GM19328 (cell line): Measurements from ENCODE around the gene POFUT2.

ENCODE experiments used
- ATAC-seq: cut with Tn5 transposase; IDR thresholded peaks from one replicate; pipeline ENCODE4 v1.9.1; 2021; ENCODE audit warnings: mild to moderate bottlenecking, moderate library complexity; ENCODE audit not compliant: unreplicated experiment

The POFUT2 gene

DNA sequence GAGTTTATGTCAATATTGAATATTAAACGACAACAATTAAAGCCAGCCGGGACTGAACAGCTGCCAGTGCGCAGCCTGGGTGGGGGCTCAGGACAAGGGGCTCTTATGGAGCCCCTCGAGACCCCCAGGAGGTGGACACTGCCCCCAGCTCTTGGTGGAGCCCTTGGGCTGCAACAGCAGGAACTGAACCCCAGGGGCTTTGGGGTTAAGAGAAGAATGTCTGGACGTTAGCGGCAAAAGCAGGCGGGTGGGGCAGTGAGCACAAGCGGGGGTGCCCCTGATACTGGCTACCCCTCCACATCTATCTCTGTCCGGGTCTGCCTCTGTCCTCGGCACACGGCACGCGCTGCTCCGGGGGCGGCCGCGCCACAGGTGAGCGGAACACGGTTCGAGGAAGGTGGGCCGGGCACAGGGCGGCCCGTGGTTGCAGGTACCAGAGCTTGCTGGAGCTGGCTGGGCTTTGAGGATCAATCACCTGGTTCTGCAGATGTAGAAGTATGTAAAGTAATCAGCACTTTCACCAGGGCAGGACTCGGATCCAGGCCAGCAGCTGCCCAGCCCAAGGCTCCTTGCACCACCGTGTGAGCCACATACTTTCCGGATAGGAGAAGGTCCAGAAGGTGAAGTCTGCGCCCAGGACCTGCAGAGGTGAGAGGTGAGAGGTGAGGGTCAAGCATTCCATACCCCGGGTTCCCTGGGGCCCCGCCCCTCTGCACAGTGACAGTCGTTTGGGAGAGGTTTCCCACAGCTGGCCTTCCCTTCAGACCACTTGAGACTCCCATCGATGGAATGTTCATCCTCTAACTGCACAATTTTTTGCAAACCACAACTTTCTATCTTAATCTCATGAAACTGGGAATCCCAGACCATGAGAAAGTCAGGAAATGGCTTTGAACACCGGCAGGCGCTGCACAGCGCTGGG lies 12.4 kb upstream of the POFUT2 start:
- ATAC-seq, result no peak

DNA sequence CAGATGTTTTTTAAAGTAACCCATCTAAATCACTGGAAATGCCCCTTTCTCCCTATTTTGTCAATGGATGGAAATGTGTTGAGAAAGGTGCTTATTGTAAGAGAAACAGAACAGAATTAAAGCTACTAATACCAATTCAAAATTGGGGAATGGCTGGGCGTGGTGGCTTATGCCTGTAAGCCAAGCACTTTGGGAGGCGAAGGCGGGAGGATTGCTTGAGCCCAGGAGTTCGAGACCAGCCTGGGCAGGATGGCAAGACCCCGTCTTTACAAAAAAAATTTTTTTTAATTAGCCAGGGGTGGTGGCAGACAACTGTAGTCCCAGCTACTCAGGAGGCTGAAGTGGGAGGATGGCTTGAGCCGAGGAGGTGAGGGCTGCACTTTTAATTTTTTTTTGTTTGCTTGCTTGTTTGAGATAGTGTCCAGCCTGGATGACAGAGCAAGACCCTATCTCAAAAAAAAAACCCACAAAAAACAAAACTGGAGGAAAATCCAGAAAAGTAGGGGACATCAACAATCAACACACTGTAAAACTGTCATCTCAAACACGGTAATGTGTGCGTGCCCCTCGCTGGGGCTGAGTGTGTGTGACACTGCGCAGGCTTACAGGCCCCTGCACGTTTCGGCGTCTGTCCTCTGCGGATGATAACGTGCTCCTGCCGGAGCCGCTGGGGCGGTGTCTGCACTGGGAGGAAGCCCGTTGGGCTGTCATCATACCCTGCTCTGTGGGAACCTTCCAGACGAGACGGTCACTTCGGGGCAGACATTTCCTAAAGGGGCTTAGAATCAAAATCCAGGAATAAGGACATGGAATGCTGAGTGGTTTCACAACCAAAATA lies 11.6 kb upstream of the POFUT2 start:
- no peak for ATAC-seq

DNA sequence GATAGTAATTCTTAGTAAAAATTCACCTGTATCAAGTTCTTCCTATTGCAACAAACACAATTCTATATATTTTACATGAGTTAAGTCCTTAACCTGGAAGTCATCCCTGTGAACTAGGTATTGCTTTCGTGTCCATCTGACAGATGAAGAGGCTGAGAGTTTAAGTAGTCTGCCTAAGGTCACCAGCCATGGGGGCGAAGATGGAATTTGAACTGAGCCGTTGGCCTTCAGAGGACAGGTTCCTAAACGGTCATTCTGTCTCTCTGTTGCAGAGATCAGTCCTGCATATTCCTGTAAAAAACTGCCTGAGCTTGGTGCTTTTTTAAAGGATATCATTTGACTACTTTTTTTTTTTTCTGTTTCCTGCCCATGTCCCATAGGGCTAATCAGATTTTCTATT lies 10.2 kb upstream of the POFUT2 start:
- no peak for ATAC-seq

DNA sequence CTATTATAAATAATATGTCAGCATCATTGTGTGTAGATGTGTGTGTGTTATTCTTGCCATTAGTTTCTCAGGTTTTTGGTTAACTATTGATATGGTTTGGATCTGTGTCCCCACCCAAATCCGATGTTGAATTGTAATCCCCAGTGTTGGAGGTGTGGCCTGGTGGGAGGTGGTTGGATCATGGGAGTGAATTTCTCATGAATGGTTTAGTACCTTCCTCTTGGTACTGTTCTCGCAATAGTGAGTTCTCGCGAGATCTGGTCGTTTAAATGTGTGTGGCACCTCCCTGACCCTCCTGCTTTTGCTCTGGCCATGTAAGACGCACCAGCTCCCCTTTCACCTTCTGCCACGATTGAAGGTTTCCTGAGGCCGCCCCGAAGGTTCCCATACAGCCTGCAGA lies 9.6 kb upstream of the POFUT2 start:
- ATAC-seq, result no peak

DNA sequence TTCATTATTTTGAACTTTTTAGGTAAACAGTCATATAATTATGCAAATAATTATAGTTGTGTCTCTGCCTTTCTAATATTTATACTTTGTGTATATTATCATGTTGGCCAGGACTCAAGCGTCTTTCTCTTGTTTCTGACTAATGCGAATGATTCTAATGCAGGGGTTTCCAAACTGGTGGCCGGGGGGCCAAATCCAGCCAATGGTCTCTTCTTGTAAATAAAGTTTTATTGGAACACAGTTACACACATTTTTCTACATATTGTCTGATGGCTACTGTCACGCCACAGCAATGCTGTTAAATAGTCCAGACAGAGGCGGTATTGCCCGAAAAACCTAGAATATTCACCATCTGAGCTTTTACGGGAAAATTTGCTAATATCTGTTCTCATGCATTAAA lies 8.9 kb upstream of the POFUT2 start:
- ATAC-seq, result no peak

DNA sequence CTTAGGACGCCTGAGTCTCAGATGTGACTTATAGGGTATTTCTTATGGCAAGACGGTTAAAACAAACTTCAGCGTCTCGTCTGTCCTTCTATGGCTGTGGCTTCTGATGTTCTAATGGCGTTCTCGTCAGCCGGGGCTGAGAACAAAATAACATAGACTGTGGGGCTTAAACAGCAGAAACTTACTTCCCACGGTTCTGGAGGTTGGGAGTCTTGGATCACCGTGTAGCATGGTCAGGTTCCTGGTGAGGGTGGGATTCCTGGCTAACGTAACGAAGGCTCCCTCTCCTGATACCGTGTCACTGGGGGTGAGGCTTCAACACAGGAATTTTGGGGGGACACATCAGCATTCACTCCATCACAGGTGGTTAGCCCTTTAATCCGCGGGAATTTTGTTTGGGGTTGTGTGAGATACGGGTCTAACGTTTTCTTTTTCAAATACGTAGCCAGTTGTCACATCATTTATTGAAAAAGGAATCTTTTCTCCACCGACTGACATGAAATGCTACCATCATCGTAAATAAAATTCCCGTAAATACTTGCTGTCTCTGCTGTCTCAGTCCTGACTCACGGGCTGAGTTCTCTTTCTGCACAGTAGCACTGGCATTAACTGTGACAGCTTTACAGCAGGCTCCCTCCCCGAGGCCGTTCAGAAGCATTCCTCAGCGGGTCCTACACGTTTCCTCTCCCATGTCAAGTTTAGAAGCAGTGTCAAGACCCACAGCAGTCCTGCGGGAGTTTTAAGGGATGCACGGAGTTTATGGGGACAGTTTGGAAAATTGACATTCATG lies 8.1 kb upstream of the POFUT2 start:
- no peak for ATAC-seq

DNA sequence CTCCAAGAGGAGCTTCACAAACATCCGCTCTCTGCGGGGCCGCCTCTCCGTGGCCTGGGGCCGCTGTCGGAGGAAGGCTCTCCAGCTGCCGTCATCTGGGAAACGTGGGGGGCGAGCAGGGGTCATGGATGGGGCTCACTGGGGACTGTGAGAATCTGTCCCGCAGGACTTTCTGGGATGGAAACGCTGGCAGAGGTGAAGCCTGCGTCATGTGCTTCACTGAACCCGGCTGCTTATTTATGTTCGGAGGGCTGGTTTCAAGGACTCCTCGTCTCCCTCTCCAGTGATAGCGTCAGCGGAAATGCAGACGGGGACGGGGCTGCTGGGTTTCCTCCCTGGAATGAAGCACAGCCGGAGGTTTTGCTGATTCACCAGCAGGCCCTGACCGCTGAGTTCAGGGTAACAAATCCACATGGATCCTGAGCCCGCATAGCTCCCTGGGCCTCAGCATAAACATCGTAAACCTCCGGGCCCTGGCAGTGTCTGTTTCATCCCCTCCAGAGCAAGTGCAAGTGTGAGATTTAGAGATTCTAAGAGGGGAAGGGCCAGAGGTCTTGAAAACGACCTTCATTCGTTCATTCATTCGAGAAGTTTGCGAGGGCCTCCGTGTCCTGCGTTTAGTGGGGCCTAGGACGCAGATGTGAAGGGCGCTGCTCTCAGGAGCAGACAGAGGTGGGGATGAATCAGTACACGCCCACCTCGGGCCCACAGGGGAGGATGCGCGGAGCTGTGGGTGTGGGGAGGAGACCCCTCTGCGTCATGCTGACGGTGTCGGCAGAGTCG lies 7.0 kb upstream of the POFUT2 start:
- no peak for ATAC-seq

DNA sequence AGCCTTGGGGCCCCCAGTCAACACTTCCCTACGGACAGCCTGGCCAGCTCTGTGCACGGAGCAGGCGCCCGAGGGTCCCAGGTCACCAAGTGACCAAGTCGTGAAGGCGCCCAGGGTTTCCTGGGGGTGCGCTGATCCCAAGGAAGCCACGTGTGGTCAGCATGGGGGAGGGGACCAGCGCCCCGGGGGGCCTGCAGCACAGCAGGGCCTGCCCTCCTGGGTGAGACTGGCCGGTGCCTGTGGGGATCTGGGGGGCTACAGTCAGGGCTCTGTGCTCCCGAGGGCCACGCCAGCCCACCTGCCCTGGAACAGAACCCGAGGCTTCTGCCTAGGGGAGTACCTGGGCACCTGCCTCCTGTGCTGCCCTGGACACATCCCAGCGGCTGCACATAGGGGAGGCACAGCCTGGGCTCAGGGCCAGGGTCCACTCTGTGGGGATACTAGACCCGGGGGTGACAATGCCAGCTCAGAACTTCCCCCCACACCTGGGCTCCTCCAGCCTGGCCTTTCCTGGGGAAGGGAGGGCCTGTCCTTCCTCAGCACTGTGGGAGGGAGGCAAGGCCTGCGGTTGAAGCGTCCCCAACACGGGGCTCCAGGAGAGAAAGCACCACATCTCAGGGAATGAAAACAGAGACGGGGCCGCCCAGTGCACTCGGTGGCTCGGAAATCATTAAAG lies 6.2 kb upstream of the POFUT2 start:
- ATAC-seq, result no peak

DNA sequence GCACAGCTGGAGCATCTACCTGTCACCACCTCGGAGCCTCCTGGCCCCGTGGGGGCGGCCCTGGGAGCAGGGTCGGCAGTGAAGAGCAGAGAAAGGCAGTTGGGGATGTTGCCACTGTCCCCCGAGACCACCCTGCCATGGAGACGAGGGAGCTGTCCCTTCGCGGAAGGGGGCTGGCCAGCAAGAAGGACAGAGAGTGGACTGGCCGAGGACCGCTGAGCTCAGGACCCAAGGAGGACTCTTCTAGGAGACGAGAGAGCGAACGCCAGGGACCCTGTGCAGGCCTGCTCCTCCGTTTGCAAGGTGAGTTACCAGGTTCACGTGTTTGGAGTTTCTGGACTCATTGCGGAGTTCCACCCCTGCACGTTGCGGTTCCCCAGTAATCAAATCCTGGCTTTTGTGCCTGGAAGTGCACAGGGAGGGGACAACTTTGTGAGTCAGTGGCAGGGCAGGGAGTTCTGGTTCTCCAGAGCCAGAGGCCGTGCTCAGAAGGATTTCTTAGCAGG lies 5.6 kb upstream of the POFUT2 start:
- ATAC-seq, result no peak

DNA sequence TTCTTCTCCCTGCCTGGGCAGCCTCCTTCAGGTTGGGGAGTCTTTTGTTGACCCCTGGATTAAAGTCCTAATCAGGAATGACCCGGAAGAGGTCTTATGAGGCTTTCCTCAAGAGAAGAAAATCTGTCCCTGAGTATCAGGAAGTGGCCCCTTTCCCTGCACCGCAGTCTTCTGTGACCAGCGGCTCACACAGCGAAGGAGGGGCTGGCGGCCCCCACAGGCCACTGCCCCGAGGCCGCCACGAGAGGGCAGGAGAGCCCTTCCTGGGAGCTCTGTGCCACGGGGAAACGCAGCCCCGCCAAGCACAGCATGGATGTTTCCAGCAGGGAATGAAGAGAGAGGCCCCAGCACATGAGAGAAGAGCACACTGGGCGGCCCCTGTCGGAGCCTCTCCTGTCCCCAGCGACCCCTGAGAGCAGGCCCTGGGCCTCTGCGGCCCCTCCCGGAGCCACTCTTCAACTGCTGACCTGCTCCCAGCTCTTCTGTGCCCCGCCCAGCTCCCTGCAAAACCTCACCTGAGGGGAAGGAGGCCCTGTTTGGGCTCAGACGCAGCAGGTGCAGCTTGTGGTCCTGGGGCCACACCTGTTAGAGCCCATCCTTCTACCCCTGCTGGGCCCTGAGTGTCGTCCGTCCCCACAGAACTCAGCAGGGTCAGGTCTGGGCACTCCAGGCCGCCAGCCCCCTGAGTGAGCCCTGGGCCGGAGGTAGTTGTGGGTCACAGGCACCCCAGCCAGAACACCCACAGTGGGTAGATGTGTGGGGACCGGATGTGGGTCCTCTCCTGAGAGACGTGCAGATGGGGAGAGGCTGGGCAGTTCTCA lies 4.9 kb upstream of the POFUT2 start:
- no peak for ATAC-seq

DNA sequence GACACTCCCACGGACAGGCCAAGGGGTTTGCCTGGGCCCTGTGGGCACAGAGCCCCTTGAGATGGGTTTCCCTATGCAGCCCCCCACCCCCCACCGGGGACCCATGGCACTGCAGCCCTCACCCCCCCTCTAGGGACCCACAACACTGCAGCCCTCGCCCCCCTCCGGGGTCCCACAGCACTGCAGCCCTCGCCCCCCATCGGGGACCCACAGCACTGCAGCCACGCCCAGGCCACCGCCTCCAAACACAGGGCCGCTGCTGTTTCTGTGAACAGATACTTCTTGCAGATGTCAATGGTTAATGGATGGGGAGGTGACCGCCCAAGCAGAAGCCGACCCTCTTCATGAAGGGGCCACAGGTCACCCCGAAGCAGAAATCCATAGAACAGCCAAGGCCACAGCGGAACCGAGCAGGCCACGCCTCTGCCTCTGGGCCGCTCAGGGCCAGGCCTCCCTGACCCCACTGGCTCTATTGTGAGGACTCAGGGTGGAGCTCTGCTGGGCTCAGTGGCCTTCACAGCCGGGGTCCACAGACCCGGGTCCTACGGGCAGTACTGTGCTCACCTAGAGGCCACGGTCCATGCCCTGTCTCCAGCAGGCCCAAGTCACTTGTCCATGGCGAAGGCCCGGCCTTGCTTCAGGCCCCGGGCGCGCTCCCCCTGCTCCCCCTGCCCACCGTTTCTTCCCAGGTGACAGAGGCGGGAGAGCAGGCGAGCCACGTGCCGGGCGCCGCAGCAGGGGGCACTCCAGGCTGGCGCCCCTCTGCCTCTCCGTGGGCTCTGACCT lies 4.1 kb upstream of the POFUT2 start:
- no peak for ATAC-seq

DNA sequence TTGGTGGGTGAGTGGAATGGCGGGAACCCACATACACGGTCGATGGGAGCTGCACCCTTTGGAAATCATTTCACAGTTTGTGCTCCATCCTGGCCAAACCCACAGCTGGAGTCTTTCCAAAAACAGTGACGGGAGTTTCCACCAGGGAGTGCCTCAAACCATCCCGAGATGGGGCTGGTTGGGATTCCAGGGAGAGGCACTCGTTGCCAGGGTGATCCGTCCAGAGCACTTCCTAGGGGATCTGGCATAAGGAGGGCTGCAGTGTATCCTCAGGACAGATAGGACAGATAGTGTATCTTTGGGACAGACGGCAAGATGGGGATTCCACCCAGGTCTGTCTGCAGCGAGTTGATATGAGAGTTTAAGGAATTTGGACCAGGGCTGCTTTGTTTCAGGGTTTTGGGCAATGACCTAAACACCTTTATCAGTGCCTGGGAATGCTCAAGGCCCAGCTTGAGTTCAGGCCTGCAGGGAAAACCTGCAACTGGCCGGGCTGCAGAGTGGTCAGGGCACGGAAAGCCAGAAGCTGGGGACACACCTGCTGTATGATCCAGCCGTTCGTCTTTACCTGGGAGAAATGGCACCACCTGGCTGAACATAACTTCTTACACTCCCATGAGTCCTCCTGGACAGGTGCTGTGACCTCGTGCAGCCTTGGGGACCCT lies 3.4 kb upstream of the POFUT2 start:
- ATAC-seq, result no peak

DNA sequence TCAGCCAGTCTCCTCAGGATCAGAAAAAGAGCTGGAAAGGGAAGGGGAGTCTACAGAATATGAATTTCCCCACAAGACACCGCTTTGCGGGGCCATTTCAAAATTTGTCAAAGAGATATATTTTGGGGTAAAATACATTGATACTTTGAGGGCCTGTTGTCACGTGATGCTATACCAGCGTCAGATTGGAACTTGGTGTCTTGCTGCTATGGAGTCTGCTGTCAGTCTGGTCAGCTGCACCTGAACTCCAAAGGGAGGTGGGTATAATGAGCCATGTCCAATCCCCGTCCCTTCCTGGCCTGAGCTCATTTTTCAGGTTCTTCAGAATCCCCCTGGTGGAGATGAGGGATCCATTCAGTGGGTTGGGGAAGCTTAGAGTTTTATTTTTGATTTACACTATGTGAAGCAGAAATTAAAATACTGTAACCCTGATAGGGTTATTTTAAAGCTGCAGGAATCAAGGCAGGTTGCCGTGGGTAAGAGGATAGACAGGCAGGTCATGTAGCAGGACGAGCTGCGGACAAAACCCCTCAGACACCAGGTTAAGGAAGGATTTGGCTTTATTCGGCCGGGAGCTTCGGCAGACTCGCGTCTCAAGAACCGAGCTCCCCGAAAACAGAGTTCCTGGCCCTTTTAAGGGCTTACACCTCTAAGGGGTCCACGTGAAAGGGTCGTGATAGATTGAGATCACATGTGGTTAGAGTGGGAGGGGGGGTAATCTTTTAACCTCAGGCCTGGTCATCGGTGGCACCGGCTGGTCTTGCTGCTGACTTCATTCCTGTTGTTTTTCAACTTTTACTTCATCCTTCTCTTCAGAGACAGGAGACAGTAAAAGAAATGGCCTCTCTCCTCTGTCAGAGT lies 2.2 kb upstream of the POFUT2 start:
- no peak for ATAC-seq

DNA sequence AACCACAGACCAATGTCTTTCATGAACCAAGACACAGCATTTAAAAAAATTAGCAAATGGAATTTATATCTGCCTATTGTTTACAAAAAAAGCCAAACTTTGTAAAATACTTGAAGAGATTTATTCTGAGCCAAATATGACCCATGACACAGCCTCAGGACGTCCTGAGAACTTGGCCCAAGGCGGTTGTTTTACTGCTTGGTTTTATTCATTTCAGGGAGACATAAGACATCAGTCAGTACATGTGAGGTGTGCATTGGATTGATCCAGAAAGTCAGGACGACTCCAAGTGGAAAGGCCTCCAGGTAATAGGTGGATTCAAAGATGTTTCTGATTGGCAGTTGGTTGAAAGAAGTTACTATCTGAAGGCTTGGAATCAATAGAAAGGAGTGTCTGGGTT lies 1.4 kb upstream of the POFUT2 start:
- no peak for ATAC-seq

DNA sequence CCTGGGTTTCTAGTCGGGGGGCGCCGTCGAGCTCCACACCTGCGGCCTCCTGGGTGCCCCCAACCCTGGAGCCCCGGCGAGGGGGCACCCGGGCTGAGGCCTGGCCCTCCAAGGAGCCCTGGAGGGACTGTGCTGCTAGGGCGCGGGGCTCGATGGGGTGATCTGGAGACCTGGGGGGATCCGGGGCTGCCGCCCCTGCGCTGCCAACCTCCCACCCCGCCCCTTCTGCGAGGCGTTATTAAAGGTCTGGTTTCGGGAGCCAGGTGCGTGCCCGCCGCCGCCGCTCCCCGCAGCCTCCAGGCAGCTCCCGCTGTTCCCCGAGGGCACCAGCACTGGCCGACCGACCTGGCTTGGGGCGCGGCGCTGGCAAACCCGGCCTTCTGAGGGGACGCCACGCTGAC lies 746 bp upstream of the POFUT2 start:
- ATAC-seq, result no peak

DNA sequence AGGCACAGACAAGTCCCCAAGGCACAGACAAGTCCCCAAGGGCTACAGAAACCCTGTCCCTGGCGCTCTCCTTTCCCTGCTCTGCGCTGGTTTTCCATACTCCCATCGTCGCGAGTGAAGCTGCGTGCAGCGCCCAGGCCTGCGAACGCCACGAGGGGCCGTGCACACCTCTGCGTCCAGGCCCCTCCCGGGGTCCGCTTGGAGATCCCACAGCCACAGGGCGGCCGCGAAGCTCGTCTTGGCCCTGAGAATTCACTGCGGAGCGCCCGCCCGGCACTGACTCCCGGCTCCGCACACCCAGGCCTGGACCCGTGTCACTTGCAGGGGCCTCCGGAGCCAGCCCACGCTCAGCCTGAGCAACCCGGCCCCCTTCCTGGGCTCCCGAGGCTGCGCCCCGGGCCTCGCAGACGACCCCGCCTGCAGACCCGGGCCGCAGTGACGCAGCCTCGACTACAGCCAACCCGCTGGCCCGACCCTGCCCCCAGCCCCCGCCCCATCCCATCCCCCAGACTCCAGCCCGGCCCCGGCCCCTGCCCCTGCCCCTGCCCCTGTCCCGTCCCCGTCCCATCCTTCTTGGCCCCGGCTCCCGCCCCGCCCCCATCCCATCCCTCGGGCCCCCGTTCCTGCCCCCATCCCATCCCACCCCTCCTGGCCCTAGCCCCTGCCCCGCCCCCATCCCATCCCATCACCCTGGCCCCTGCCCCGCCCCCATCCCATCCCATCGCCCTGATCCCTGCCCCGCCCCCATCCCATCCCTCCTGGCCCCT lies 841 bp downstream of the POFUT2 start:
- ATAC-seq, result no peak
